Osteocyte (in vitro differentiated cells): ENCODE data around the gene NUCB1. TPM values are rescaled to one million over a fixed set of nuclear protein-coding genes. Genes with fewer than 3 reads are reported as not detected.
A peak's percentile ranks its signal among the peaks of the same experiment; 100 is the strongest.
"Not testable (repeated sequence)": the region's sequence is repeated elsewhere in the genome, so short reads cannot be mapped to it uniquely, and the experiment has no call there.

ENCODE experiments used
- DNase-seq: peaks from one replicate; pipeline ENCODE4 v3.0.0; 2021; ENCODE audit warnings: mixed read lengths; ENCODE audit not compliant: unreplicated experiment; ENCODE audit errors: extremely low spot score
- H3K27ac Mint-ChIP-seq: one replicate; pipeline ENCODE4 v1.8.0; 2021; ENCODE audit warnings: mild to moderate bottlenecking, mixed read lengths; ENCODE audit not compliant: unreplicated experiment
- H3K27me3 Mint-ChIP-seq: one replicate; pipeline ENCODE4 v1.8.0; 2021; ENCODE audit warnings: mixed read lengths; ENCODE audit not compliant: unreplicated experiment
- H3K36me3 Mint-ChIP-seq: one replicate; pipeline ENCODE4 v1.8.0; 2021; ENCODE audit warnings: mixed read lengths; ENCODE audit not compliant: unreplicated experiment
- H3K4me1 Mint-ChIP-seq: one replicate; pipeline ENCODE4 v1.8.0; 2021; ENCODE audit warnings: mixed read lengths; ENCODE audit not compliant: unreplicated experiment
- H3K4me3 Mint-ChIP-seq: one replicate; pipeline ENCODE4 v1.8.0; 2021; ENCODE audit warnings: mild to moderate bottlenecking, moderate library complexity, mixed read lengths; ENCODE audit not compliant: unreplicated experiment
- H3K9me3 Mint-ChIP-seq: one replicate; pipeline ENCODE4 v1.8.0; 2021; ENCODE audit warnings: mixed read lengths; ENCODE audit not compliant: unreplicated experiment
- CTCF ChIP-seq: fragments of 200-600 bp; sonication (generic); IDR thresholded peaks from 2 replicates; pipeline ENCODE4 v1.5.0; 2021; ENCODE audit warnings: antibody characterized with exemption, mild to moderate bottlenecking, moderate library complexity
- total RNA-seq: library from RNA; stranded (reverse); gene quantifications from 2 replicates; pipeline ENCODE4 v1.2.1, GENCODE V29; 2021

Gene NUCB1
- total RNA-seq, 1 donor from 2014 or later, result 260 TPM

- TF ChIP-seq CTCF, result no peak
- Mint-ChIP-seq H3K27ac (no peak overlapping the region), H3K4me3 (no peak overlapping the region), H3K4me1 (peaks cover 15% of the 10 kb centered on the region), H3K27me3 (no peaks in the 10 kb centered on the region), H3K9me3 (no peaks in the 10 kb centered on the region), H3K36me3 (peaks cover 2% of the 10 kb centered on the region)
- no peak for DNase-seq
These were observed 3.9 kb upstream of the NUCB1 start for GRCh38 chr19:48896191-48896720.

GRCh38 chr19:48897181-48897580, 2.9 kb upstream of the NUCB1 start:
- Mint-ChIP-seq H3K4me1 (peaks cover 21% of the 10 kb centered on the region), H3K4me3 (no peak overlapping the region), H3K9me3 (no peaks in the 10 kb centered on the region), H3K27ac (no peak overlapping the region), H3K36me3 (peaks cover 5% of the 10 kb centered on the region), H3K27me3 (no peaks in the 10 kb centered on the region)
- no peak for TF ChIP-seq CTCF
- DNase-seq, result no peak

GRCh38 chr19:48899386-48899749, 744 bp upstream of the NUCB1 start:
- peak overlapping the region; percentile 95 for H3K4me3 Mint-ChIP-seq
- not testable (repeated sequence) for H3K27me3 Mint-ChIP-seq, H3K9me3 Mint-ChIP-seq, H3K36me3 Mint-ChIP-seq, DNase-seq
- peak overlapping the region; percentile 97 for H3K27ac Mint-ChIP-seq
- peaks cover 26% of the 10 kb centered on the region for H3K4me1 Mint-ChIP-seq

- peaks cover 26% of the 10 kb centered on the region for H3K4me1 Mint-ChIP-seq
- no peaks in the 10 kb centered on the region for H3K27me3 Mint-ChIP-seq
- peak overlapping the region; percentile 95 for H3K4me3 Mint-ChIP-seq
- no peak for DNase-seq
- no peak for TF ChIP-seq CTCF
- H3K27ac Mint-ChIP-seq, result peak overlapping the region; percentile 97
- peaks cover 10% of the 10 kb centered on the region for H3K36me3 Mint-ChIP-seq
- no peaks in the 10 kb centered on the region for H3K9me3 Mint-ChIP-seq
These were observed 630 bp downstream of the NUCB1 start for GRCh38 chr19:48900477-48901406.

- H3K4me3 Mint-ChIP-seq, result peak overlapping the region; percentile 18
- DNase-seq, H3K9me3 Mint-ChIP-seq, H3K27ac Mint-ChIP-seq, H3K27me3 Mint-ChIP-seq: not testable (repeated sequence)
- H3K4me1 Mint-ChIP-seq, result peaks cover 26% of the 10 kb centered on the region
- H3K36me3 Mint-ChIP-seq, result peaks cover 17% of the 10 kb centered on the region
These were observed 2.2 kb downstream of the NUCB1 start for GRCh38 chr19:48902291-48902690.

GRCh38 chr19:48903788-48904187, 3.7 kb downstream of the NUCB1 start:
- not testable (repeated sequence) for H3K27ac Mint-ChIP-seq, H3K4me3 Mint-ChIP-seq, H3K27me3 Mint-ChIP-seq, DNase-seq, H3K9me3 Mint-ChIP-seq
- peaks cover 26% of the 10 kb centered on the region for H3K4me1 Mint-ChIP-seq
- peaks cover 20% of the 10 kb centered on the region for H3K36me3 Mint-ChIP-seq
